Measurements from ENCODE around the gene CHST11. TPM values are rescaled to one million over a fixed set of nuclear protein-coding genes. Genes with fewer than 3 reads are reported as not detected.

Gene CHST11
- 33.1 to 42.0 TPM (median 36.1 TPM) in 5 replicates for total RNA-seq (2022; extraction: Qiagen RNA extraction; ENCODE audit: low read depth)

GRCh38 chr12:104456417-104456949 is at the start of gene CHST11:
Gene CHST11 (plus strand): TSS chr12:104456948.

Other genes with a start within 250 kb of the CHST11 start
- gene TXNRD1, start 241.2 kb upstream of the CHST11 start, total RNA-seq (2022; extraction: Qiagen RNA extraction; ENCODE audit: low read depth) = 1,105 to 1,376 TPM (median 1,278 TPM) in 5 replicates
- 7.7 to 11.0 TPM (median 8.2 TPM) in 5 replicates for gene EID3, start 153.2 kb upstream of the CHST11 start, total RNA-seq (2022; extraction: Qiagen RNA extraction; ENCODE audit: low read depth)

Data from A549 treated with DMSO at 1 μM for 4 hours (cell line).